ENCODE results near the gene MX2. TPM values are rescaled to one million over a fixed set of nuclear protein-coding genes. Genes with fewer than 3 reads are reported as not detected.

The MX2 gene
- total RNA-seq, 2 experiments from 2014 or later = 9.5 to 10.5 TPM

DNA sequence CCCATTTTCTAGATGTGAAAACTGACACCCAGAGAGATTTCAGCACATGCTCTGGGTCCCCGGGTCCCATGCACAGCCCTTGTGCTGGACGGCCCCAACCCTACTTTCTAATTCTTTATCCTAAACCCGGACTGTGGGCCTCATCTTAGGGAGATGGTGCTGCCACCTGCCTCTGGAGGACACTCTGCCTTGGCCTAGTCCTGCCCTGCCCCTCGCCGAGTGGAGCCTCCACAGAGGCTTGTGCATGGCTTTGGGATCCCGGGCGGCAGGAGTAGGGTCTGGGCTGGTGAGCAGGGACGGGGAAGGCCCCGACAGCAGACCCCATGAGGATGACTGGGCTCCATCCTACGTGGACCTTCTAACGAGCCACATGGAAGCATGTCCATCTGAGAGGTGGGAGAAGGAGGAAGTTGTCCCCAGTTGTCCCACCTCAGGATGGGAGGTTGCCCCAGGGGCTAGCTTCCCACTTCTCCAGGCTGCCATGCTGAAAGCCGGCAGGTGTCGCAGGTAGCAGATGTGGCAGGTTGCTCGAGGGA, 12.4 kb downstream of the MX2 start:
- ChIA-PET CTCF (interaction anchor here (0.6 kb wide), 1 partner anchor 32 kb away, joined by 6 read pairs; no protein-coding TSS in a partner anchor), POLR2A (no interaction called here)

GRCh38 chr21:41374867-41375533, 13.2 kb downstream of the MX2 start:
- POLR2A ChIA-PET = no interaction called here
- CTCF ChIA-PET = no interaction called here

DNA sequence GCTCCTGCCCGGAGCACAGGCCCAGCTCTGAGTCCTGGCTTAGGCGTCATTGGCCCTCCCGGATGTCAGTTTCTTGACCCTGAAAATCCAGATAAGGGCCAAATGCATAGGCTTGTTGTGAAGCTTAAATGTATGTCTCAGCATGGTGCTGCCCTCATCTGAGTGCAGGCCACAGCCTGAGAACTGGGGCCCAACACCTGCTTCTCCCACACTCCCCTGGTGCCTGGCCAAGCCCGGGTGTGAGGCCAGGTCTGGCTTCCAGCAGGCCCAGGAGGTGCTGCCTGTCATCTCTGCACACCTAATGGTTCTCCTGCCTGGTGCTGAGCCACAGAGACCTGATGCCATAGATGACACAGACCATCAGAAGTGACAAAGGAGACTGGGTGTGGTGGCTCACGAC, 14.0 kb downstream of the MX2 start:
- CTCF ChIA-PET = no interaction called here
- POLR2A ChIA-PET = no interaction called here

DNA sequence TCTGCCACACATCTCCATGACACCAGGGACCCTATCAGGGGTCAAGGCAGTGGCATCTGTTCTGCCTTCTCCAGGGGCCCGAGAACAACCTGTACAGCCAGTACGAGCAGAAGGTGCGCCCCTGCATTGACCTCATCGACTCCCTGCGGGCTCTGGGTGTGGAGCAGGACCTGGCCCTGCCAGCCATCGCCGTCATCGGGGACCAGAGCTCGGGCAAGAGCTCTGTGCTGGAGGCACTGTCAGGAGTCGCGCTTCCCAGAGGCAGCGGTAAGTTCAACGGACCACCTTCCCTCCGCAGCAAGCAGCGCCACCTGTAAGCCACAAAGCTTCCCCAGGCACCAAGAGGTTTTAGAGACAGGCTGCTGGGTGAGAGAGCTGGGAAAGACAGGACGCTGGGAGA, 15.9 kb downstream of the MX2 start:
- ChIA-PET POLR2A (no interaction called here), CTCF (no interaction called here)

DNA sequence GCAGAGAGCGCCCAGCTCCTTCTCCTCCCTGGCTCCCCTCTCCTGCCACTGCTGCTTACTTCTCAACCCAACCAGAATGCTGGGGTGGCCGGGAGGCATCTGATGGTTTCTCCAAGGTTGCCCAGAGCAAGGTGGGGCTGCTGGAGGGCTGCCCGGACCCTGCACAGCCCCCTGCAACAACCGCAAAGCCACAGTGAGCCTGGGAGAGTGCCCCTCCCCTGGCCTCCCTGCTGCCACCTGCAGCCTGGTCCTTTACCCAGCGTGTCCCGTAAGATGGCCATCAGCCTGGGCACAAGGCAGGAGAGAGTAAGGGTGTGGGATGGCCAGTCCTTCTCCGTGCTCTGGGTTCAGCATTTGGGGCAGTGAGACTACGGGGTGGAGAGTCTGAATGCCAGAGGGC, 17.0 kb downstream of the MX2 start:
- CTCF ChIA-PET = no interaction called here
- POLR2A ChIA-PET = no interaction called here

DNA sequence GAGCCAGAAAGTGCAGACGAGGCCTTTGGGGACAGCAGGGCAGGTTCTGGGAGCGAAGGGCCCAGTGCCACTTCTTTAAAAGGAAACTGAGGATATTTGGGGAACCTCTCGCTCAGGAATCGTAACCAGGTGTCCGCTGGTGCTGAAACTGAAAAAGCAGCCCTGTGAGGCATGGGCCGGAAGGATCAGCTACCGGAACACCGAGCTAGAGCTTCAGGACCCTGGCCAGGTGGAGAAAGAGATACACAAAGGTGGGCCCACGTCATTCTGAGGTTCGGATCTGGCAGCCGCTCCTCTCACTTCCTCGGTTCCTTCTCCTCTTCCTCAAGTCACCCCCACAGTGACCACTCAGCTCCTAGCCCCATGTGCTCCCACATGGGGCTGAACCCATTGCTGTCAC, 18.1 kb downstream of the MX2 start:
- ChIA-PET CTCF (no interaction called here), POLR2A (no interaction called here)

DNA sequence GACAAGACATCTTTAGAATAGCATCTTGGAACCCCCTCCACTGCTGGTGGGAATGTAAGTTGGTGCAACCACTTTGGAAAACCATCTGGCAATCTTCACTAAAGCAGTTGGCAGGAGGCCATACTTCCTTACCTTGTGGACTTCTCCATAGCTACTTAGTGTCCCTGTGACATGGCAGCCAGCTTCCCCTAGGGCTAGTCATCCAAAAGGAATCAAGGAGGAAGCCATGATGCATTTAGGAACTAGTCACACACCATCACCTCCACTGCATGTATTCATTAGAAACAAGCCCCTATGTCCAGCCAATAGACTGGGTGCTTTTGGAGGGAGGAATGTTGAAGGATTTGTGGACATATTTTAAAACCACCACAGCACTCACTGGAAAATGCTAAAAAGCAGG, 19.9 kb downstream of the MX2 start:
- POLR2A ChIA-PET = no interaction called here
- CTCF ChIA-PET = no interaction called here

GRCh38 chr21:41387042-41387819, 25.4 kb downstream of the MX2 start:
- ChIA-PET CTCF (no interaction called here), POLR2A (no interaction called here)

DNA sequence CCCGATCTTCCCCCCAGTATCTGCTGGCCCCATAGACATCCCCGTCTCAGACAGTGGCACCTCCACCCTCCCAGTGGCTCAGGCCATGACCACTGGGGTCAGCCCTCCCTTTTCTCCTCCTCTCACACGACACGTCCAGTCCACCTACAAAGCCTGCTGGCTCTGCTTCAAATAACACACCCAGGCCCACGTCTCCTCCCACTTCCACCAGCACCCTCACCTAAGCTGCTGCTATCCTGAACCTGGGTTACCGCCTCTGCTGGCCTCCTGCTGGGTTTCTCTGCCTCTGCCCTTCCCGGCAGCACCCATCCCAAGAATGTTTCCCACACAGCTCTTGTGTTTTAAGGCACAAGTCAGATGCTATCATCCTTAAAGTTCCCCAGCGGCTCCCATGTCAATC, 26.0 kb downstream of the MX2 start:
- POLR2A ChIA-PET = no interaction called here

GRCh38 chr21:41388259-41388658, 26.4 kb downstream of the MX2 start:
- ChIA-PET CTCF (no interaction called here), POLR2A (no interaction called here)

More for the DNA sequence above, 26.0 kb downstream of the MX2 start:
- CTCF ChIA-PET = no interaction called here

GRCh38 chr21:41390043-41390639, 28.3 kb downstream of the MX2 start:
- CTCF ChIA-PET = no interaction called here

DNA sequence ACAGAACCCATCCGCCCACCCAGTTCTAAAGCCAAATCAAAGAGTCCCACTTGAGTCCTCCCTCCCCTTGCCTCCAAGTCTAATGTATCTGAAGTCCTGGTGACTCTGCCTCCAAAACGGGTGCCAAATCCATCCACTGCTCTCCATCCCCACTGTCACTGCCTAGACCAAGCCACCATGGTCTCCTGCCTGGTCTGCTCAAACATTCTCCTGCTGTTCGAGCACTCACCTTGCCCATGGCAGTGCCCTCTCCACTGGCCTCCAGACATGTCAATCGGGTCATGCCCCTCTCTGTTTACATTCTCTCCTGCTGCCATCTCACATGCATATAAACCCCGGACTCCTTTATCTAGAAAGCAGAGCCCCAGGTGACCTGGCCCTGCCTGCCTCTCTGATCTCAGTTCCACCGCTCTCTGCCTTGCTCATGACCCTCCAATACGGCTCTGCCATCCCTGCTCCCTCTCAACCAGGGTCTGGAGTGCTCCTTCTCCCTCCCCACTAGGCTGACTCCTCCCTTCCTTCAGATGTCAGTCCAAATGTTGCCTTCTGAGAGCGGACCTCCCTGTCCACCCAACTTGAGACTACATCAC, 32.1 kb downstream of the MX2 start:
- ChIA-PET CTCF (no interaction called here), POLR2A (no interaction called here)

More at GRCh38 chr21:41390043-41390639, 28.3 kb downstream of the MX2 start:
- POLR2A ChIA-PET = no interaction called here

GRCh38 chr21:41396558-41397075, 34.8 kb downstream of the MX2 start:
- ChIA-PET POLR2A (no interaction called here), CTCF (no interaction called here)

- ChIA-PET CTCF (no interaction called here), POLR2A (no interaction called here)
These were observed 35.7 kb downstream of the MX2 start for GRCh38 chr21:41397471-41397891.

GRCh38 chr21:41398251-41398650, 36.4 kb downstream of the MX2 start:
- POLR2A ChIA-PET = no interaction called here
- CTCF ChIA-PET = no interaction called here

- POLR2A ChIA-PET = no interaction called here
- CTCF ChIA-PET = no interaction called here
These were observed 37.0 kb downstream of the MX2 start for GRCh38 chr21:41398831-41399230.

- CTCF ChIA-PET = no interaction called here
These were observed 37.5 kb downstream of the MX2 start for GRCh38 chr21:41399246-41399800.

GRCh38 chr21:41402231-41402630, 40.4 kb downstream of the MX2 start:
- CTCF ChIA-PET = no interaction called here
- POLR2A ChIA-PET = no interaction called here

More at GRCh38 chr21:41399246-41399800, 37.5 kb downstream of the MX2 start:
- POLR2A ChIA-PET = no interaction called here

DNA sequence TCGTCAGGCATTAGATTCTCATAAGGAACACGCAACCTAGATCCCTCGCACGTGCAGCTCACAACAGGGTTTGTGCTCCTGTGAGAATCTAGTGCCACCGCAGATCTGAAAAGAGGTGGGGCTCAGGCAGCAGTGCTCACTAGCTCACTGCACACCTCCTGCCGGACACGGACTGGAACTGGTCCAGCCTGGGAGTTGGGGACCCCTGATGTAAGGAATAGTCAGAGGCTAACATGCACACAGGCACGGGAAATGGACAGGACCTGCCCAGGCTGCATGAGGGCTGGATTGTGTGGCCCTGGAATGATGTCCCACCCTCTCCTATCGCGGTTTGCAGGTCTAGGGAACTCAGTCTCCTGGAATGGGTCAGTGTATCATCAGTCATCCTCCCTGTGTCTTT, 41.0 kb downstream of the MX2 start:
- POLR2A ChIA-PET = no interaction called here
- CTCF ChIA-PET = no interaction called here

DNA sequence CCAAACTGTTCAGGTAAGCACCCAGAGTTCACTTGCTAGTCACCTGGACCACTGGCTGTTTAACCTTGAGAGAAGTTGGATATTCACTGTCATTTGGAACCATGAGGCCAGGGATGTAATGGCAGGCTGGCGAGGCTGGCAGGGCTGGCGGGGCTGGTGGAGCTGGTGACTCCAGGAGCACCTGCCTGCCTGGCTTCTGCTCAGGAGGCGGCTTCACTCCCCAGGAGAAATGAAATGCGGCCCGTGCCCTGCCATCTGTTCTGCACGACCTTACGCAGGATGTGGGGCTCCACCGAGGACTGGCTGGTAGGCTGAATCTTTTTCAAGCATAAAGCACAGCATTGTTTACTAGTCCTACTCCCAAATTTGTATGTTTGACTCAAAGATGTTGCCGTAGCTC, 41.5 kb downstream of the MX2 start:
- CTCF ChIA-PET = no interaction called here
- POLR2A ChIA-PET = no interaction called here
